HT-29 (cell line): Measurements from ENCODE around the gene LKAAEAR1. TPM values are rescaled to one million over a fixed set of nuclear protein-coding genes. Genes with fewer than 3 reads are reported as not detected.

Experiments used
- DNase-seq: peaks from one replicate; pipeline ENCODE4 v3.0.0-alpha.2; 2015; ENCODE audit warnings: low spot score
- total RNA-seq: library from RNA; depleted of rRNA; stranded (reverse); fragments of >200 nt; shearing (Covaris generic); gene quantifications from 2 replicates; pipeline ENCODE4 v1.2.3, GENCODE V29; 2014

Gene LKAAEAR1
- total RNA-seq, 1 experiment from 2014 or later: not detected

- no peak for DNase-seq
Observed at GRCh38 chr20:64111841-64112641, 27.8 kb upstream of the LKAAEAR1 start.

GRCh38 chr20:64110411-64111068, 26.3 kb upstream of the LKAAEAR1 start:
- no peak for DNase-seq

DNA sequence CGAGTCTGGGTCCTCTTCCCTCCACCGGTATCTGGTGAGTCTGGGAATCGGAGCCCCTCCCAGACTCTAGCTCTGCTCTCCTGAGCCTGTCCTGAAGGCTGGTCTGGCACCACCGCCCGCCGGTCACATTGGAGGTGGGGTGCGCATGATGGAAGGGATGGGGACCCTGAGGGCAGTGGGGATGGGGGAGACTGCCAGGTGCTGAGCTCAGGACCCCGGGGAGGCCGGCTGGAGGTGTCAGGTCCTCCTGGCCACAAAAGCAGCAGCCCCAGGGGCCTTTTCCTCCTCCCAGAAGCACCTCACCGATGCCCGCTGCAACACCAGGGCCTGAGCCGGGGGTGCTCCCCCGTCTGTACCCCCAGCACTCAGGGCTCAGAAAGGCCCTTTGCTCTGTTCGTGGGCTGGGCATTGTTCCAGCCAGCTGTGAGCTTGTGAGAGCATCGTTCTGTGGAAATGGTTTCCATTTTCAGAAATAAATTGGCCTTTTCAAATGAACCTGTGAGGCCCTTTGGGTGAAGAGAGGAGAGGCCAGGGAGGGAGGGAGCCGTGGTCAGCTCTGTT, 25.7 kb upstream of the LKAAEAR1 start:
- no peak for DNase-seq

- DNase-seq: no peak
Observed at GRCh38 chr20:64108731-64109681, 24.8 kb upstream of the LKAAEAR1 start.

DNA sequence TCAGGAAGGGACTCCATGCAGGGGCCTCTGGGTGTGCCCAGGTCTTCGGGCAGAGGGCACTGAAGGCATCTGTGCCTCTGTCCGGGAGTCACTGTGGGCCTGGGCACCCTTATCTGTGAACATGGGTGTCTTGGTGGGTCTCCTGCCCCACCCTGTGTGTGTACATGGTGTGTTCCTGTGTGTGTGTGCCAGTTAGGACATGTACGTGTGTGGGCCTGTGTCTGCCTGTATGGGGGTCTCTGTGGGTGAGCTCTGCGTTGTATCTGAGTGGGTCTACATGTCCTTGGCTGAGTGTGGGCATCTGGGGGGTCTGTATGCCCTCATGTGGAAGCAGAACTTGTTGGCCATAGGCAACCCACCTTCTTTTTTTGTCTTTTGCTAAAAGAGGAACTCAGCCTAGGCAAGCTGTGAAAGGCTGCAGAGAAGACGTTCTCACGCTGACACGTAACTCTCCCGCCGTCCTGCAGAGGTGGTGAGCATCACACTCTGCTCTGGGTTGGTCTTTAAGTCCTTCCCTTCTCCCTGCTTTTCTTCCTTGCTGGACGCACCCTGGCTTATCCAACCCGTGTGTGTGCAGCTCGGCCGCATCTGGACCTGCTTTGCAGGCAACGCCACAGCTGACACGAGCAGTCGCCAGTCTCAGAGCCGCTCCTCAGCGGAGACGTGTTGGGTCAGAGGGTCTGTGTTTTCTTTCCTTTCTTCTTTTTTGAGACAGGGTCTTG, 23.7 kb upstream of the LKAAEAR1 start:
- DNase-seq: no peak

GRCh38 chr20:64106981-64107735, 23.0 kb upstream of the LKAAEAR1 start, which contains the start of gene NPBWR2:
Gene NPBWR2 (minus strand): TSS chr20:64107565. CDS start chr20:64106831, 734 bp downstream.
- no peak for DNase-seq

DNA sequence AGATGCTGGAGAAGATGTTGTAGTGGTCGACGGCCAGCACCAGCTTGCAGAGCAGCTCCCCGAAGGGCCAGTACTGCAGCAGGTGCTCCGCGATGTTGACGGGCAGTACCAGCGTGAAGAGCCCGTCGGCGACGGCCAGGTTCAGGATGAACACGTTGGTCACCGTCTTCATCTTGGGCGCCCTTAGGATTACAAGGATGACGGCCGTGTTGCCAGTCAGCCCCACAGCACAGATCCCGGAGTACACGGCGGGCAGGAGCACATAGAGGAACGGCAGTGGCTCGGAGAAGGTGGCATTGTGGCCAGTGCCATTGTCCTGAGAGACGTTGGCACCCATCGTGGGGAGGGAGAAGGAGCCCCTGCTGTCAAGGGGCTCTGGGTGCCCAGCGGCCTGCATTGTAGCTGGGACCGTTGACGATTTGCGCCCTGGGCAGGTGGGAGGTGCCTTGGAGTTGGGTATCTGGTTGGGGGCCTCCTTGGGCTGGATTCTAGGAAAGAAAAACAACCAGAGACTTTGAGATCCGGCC, 22.3 kb upstream of the LKAAEAR1 start:
- DNase-seq: no peak

DNA sequence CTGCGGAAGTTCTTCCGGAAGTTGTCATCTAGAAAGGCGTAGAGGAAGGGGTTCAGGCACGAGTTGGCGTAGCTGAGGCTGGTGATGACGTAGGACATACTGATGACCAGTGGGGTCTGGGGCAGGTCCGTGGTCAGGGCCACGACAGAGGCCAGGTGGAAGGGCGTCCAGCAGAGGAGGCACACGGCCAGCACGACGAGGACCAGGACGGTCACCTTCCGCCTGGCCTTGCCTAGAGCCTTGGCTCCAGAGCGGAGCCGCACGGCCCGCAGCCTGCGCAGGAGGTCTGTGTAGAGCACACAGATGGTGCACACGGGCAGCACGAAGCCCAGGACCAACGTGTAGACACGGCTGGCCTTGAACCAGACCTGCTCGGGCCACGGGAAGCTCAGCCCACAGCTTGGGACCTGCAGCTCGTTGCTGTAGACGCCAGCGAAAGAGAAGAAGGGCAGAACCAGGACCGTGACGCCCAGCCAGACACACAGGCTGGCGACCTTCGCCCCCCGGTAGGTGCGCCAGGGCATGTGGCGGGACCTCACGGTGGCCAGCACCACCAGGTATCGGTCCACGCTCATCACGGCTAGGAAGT, 21.7 kb upstream of the LKAAEAR1 start:
- no peak for DNase-seq

- DNase-seq: no peak
Observed at GRCh38 chr20:64104667-64105451, 20.7 kb upstream of the LKAAEAR1 start.

DNA sequence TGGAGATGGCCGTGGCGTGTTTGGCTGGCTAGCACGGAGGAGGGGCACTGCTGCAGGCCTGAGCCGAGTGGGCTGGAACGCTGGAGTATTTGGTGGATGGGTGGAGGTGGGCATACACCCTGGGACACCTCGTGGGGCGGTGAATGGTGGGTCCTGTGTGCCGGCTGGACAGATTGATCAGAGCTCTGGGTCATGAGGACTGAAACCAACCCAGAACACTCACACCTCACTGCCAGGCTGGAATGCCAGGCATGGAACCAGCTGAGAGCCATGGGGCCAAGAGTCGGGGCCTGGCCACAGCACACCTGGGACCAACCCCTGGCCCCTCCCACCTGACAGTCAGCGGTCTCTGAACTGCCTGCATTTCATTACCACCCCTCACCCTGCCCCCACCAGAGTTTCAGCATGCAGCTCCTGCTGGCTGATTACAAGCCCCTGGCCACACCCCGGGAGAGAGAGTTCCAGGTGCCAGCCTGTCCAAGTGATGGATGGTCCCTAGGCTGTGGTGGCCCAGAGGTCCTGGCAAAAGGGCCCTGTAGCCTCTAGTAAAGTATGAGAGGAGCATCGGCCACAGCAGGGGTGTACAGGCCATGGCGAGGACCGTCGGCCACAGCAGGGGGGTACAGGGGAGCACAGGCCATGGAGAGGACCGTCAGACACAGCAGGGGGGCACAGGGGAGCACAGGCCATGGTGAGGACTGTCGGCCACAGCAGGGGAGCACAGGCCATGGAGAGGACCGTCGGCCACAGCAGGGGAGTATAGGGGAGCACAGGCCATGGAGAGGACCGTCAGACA, 19.9 kb upstream of the LKAAEAR1 start:
- no peak for DNase-seq

- DNase-seq: no peak
Observed at GRCh38 chr20:64102647-64103354, 18.6 kb upstream of the LKAAEAR1 start.

GRCh38 chr20:64101731-64102621, 17.8 kb upstream of the LKAAEAR1 start:
- DNase-seq: no peak

- no peak for DNase-seq
Observed at GRCh38 chr20:64100946-64101688, 16.9 kb upstream of the LKAAEAR1 start.

DNA sequence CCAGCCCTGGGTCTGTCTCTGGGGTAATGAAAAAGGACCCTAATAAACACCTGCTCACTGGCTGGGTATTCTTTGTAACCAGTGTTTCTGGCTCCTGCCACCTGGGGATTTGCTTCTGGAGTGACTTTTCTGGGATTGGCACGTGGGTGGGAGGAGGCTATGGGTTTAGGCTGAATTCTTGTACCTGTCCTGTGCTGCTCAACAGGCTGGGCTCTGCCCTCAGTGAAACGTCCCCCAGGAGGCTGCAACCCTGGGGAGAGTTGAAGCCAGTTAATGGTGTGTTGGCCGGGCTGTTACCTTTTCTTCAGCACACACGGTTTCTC, 16.3 kb upstream of the LKAAEAR1 start:
- no peak for DNase-seq

GRCh38 chr20:64099880-64100565, 15.8 kb upstream of the LKAAEAR1 start:
- DNase-seq: no peak
